ENCODE results near the gene HSPA5.
A peak's percentile ranks its signal among the peaks of the same experiment; 100 is the strongest.
"Not testable (repeated sequence)": the region's sequence is repeated elsewhere in the genome, so short reads cannot be mapped to it uniquely, and the experiment has no call there.

HSPA5 gene

GRCh38 chr9:125241000-125241862 lies at the start of gene HSPA5:
TSS of gene HSPA5 (minus strand) at chr9:125241343. CDS start at chr9:125241126, 217 bp downstream.
- DNase-seq (ENCODE audit: insufficient read length, low spot score), result peak; percentile 97
- peak; percentile 94 for FAIRE-seq
- peak; percentile 99 for TF ChIP-seq POLR2A (IDR thresholded peaks at IDR 0.05; ENCODE audit: low read depth, low read length)

- not testable (repeated sequence) for FAIRE-seq
These were observed 45.8 kb upstream of the HSPA5 start for GRCh38 chr9:125286935-125287433.

DNA sequence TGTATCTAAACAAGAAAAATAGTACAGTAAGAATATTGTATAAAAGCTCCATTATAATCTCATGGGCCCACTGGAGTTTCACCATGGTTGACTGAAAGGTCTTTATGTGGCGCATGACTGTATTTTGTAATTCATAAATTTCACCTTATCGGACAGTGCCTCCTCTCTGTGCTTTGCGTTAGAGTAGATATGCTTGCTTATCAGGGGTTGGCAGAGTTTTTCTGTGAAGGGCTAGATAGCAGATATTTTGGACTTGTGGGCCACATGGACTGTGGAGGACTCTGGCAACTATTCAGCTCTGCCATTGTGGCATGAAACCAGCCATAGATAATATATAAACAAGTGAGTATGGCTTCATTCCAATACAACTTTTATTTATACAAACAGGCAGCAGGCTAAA lies 43.7 kb upstream of the HSPA5 start:
- FAIRE-seq (no peak), DNase-seq (ENCODE audit: insufficient read length, low spot score) (no peak)
- no peak for TF ChIP-seq POLR2A (IDR thresholded peaks at IDR 0.05; ENCODE audit: low read depth, low read length)

More at GRCh38 chr9:125286935-125287433, 45.8 kb upstream of the HSPA5 start:
- not testable (repeated sequence) for DNase-seq (ENCODE audit: insufficient read length, low spot score)

DNA sequence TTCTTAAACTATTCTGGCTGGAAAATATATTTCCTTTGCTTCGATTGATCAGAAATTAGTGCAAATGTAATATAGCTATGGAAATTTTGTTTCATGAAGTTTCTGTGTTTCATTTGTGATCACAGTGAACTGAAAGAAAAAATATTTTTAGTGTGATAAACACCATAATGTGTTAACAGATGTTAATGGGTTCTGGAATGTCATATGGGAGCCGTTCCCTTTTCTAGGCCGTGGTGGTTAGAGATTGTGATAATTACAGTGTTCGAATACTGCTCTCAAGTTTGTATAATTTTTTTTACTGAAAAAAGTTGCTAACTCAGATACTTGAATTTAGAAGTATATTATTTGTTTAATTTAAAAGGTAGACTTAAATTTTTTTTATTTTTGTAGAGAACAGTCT lies 39.8 kb upstream of the HSPA5 start:
- no peak for TF ChIP-seq POLR2A (IDR thresholded peaks at IDR 0.05; ENCODE audit: low read depth, low read length)
- no peak for DNase-seq (ENCODE audit: insufficient read length, low spot score)
- no peak for FAIRE-seq

- TF ChIP-seq POLR2A (IDR thresholded peaks at IDR 0.05; ENCODE audit: low read depth, low read length), result no peak
- FAIRE-seq (no peak), DNase-seq (ENCODE audit: insufficient read length, low spot score) (no peak)
These were observed 36.3 kb upstream of the HSPA5 start for GRCh38 chr9:125277411-125277810.

DNA sequence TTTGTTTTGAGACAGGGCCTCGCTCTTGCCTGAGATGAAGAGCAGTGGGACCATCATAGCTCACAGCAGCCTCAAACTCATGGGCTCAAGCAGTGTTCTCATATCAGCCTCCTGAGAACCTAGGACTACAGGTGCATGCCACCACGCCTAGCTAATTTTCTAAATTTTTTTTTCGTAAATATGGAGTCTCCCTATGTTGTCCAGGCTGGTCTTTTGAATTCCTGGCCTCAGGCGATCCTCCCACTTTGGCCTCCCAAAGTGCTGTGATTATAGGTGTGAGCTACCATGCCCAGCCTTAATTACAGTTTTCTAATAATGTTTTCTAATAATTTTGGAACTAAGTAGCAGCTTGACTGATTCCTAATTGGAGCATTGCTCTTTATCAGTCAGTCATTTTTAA lies 35.6 kb upstream of the HSPA5 start:
- FAIRE-seq, result no peak
- DNase-seq (ENCODE audit: insufficient read length, low spot score), result no peak
- TF ChIP-seq POLR2A (IDR thresholded peaks at IDR 0.05; ENCODE audit: low read depth, low read length), result no peak

DNA sequence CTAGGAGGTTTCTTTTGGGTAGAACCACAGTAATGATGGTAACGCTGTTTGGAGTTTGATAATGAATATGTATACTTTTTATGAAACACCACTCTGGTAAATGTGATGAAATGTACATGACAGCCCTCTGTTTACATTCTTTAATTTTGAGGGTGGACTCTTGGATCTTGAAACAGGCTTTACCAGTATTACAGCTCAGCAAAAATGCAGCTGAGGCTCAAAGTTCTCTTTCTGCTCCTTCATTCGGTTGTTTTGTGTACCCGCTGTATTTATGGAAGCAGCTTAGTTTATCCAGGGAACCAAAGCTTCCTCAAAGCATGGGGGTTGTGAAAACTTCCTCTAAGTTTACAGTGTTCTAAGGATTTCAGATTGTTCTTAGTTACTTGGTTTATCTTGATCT lies 31.6 kb upstream of the HSPA5 start:
- no peak for TF ChIP-seq POLR2A (IDR thresholded peaks at IDR 0.05; ENCODE audit: low read depth, low read length)
- FAIRE-seq (peak; percentile 78), DNase-seq (ENCODE audit: insufficient read length, low spot score) (no peak)

GRCh38 chr9:125271081-125271480 lies 29.9 kb upstream of the HSPA5 start:
- DNase-seq (ENCODE audit: insufficient read length, low spot score) (no peak), FAIRE-seq (no peak)
- no peak for TF ChIP-seq POLR2A (IDR thresholded peaks at IDR 0.05; ENCODE audit: low read depth, low read length)

GRCh38 chr9:125269014-125269397 lies 27.9 kb upstream of the HSPA5 start:
- FAIRE-seq (no peak), DNase-seq (ENCODE audit: insufficient read length, low spot score) (no peak)
- TF ChIP-seq POLR2A (IDR thresholded peaks at IDR 0.05; ENCODE audit: low read depth, low read length), result no peak

DNA sequence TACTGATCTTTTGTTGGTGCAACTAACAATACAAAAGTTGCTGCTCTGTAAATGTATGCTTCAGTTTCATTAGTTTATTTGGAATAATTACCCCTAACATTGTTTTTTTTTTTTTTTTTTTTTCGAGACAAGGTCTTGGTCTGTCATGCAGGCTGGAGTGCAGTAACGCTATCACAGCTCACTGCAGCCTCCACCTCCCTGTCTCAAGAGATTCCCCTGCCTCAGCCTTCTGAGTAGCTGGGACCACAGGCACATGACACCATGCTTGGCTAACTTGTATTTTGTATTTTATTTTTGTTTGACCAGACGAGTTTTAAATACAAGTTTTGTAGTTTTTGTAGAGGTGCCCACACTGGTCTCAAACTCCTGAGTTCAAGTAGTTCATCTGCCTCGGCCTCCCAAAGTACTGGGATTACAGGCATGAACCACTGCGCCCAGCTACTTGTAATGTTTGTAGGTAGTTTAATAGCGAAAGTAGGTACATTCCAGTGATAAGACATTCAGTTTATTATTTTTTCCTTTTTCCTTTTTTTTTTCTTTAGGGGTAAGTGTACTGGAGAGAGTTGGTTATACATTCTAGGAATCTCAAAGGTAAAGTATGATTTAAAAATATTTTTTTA lies 27.4 kb upstream of the HSPA5 start:
- no peak for TF ChIP-seq POLR2A (IDR thresholded peaks at IDR 0.05; ENCODE audit: low read depth, low read length)
- FAIRE-seq, result no peak

GRCh38 chr9:125264068-125264467 lies 22.9 kb upstream of the HSPA5 start:
- not testable (repeated sequence) for DNase-seq (ENCODE audit: insufficient read length, low spot score); FAIRE-seq

More for the DNA sequence above, 27.4 kb upstream of the HSPA5 start:
- DNase-seq (ENCODE audit: insufficient read length, low spot score), result no peak

DNA sequence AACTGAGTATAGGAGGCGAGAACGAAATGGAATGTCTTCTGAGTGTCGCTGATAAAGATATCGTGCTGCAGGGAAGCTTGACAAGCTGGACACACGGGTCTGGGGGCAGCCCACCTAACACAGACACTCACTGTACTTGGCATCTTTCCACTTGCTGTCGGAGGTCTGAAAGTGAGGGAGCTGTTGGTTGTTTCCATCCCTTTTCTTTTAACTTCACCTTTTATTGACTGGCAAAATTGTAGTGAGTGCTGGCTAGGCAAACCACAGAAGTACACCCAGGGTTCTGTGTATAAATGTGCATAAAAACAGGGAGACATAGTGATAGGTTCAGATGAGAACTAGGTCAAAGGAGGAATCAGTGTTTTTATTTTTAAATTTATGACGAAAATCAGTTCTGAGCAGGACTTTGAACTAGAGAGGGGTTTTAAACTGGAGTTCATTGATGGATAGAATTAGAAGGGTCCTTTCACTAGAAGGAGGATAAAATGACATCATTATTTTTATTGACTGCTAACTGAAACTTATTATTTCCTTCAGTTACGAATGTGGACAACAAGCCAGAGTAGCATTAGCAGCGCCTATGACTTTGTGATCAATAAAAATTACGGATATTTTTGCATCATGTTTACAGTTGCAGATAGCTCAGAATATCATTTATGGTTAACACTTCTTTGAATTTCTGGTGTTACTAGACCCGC lies 21.3 kb upstream of the HSPA5 start:
- DNase-seq (ENCODE audit: insufficient read length, low spot score), result no peak
- FAIRE-seq, result no peak
- no peak for TF ChIP-seq POLR2A (IDR thresholded peaks at IDR 0.05; ENCODE audit: low read depth, low read length)

DNA sequence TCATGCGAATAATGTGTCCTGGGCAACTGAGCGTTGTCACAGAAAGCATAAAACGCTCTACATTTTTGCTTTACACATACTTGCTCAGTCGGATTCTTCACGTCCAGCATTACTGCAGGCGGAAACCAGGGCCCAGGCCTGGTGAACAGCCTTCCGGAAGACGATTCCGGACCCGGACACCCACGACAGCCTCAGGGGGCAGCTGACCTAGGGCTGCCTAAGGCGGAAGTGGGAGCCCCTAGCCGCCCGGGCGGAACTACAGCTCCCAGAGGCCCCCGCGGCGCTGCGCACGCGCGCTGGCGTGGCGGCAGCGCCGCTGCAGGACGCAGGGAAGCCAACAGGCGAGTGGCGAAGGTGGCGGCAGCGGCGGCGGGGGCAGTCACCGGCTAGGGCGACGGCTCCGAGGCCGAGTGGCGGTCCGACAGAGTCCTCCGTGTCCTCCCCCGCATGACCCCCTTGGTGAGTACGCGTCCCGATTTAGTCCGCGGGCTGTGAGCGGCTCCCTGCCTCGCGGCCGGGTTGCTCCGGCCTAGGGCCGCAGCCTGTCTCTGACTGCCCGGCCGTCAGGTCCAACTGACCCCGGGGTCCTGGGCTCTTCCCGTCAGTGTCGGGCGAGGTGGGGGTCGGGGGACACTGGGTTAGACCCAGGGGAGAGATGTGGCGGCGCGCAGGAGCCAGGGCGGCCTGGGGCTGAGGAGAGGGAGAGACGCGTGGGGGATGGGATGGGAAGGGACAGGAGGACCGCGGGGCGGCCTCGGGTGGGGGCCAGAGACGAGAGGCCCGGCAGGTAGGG lies 20.6 kb upstream of the HSPA5 start, which contains the start of gene GAPVD1:
GAPVD1 (plus strand) TSS at position 326 of the 793 bp plus-strand sequence. CDS start 37,096 bp downstream, outside the sequence.
- FAIRE-seq, result peak; percentile 11
- TF ChIP-seq POLR2A (IDR thresholded peaks at IDR 0.05; ENCODE audit: low read depth, low read length), result peak; percentile 86
- DNase-seq (ENCODE audit: insufficient read length, low spot score), result peak; percentile 100

All from H54 (cell line).